Mucosa of descending colon (tissue), 3 donors: ENCODE data around the gene MKRN2OS. TPM values are rescaled to one million over a fixed set of nuclear protein-coding genes. Genes with fewer than 3 reads are reported as not detected.

Experiments used
- ATAC-seq: fragments of 200-7000 bp; cut with Tn5 transposase; one replicate; pipeline ENCODE4 v1.9.1; 2020; ENCODE audit warnings: mild to moderate bottlenecking, moderate library complexity
- DNase-seq, 3 donors: peaks; one replicate each; pipeline ENCODE4 v3.0.0-alpha.2; 2020
- H3K36me3 ChIP-seq: fragments of 200-600 bp; one replicate; pipeline ENCODE4 v1.8.0; 2021; ENCODE audit warnings: low read depth, mild to moderate bottlenecking
- H3K4me1 ChIP-seq: fragments of 200-600 bp; one replicate; pipeline ENCODE4 v1.8.0; 2021; ENCODE audit warnings: low read depth, mild to moderate bottlenecking
- H3K4me3 ChIP-seq: fragments of 200-600 bp; one replicate; pipeline ENCODE4 v1.8.0; 2021; ENCODE audit warnings: mild to moderate bottlenecking
- H3K9me3 ChIP-seq: fragments of 200-600 bp; one replicate; pipeline ENCODE4 v1.8.0; 2021; ENCODE audit warnings: mild to moderate bottlenecking
- intact Hi-C, 2 donors: fragments of 100-400 bp; cut with DNase I in 1 of 2; cut with micrococcal nuclease in 1 of 2; formaldehyde crosslinking; loops; one replicate each; pipeline versions ENCODE4 v1.11.0 to v1.11.1; 2022; cut with DNase I, micrococcal nuclease
- total RNA-seq, 3 donors: library from RNA; stranded (reverse); fragmentation: NEBNext Ultra II Directional in 2 of 3; extraction: Animal tissue kit (Norgen Biotek cat#: 25700) in 2 of 3; gene quantifications; one replicate each; pipeline versions ENCODE4 v1.2.1 to v1.2.4, GENCODE V29; 2021 to 2023
- TF ChIP-seq, protein P1 (sequence below): fragments of 200-600 bp; IDR thresholded peaks from one replicate; pipeline ENCODE4 v1.8.0; 2022; ENCODE audit warnings: antibody characterized with exemption, mild to moderate bottlenecking
- donor health status: DM: no; HTN: no; CAD: no; lungs with moderate emphysema.
- donor health status: DM: no; HTN: no; CAD: no.
- donor health status: DM: no; HTN: yes; CAD: no.

Gene MKRN2OS
- total RNA-seq, 3 donors from 2014 or later, result 2.2 to 8.2 (median 5.3) TPM

DNA sequence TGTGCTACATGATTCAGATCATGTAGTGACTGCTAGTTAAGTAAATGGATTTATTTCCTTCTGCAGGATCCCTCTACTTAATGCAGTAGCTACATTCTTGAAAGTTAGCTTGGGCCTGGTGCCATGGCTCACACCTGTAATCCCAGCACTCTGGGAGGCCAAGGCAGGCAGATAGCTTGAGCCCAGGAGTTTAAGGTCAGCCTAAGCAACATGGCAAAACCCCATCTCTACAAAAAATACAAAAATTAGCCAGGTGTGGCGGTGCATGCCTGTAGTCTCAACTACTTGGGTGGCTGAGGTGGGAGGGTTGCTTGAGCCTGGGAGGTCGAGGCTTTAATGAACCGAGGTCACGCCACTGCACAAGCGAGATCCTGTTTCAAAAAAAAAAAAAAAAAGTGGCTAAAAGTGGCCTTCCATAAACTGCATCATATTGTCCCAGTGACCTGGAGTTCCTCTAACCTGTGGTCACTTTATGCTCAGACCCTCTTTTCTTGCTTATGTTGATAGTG lies 39.0 kb downstream of the MKRN2OS start:
- intact Hi-C loops, result no loop called here
- H3K36me3 ChIP-seq, result peaks cover 4% of the 10 kb centered on the region
- H3K4me3 ChIP-seq, result no peak overlapping the region
- DNase-seq, result no peak
- no peak for ATAC-seq
- no peaks in the 10 kb centered on the region for H3K9me3 ChIP-seq
- TF ChIP-seq, protein P1, sequence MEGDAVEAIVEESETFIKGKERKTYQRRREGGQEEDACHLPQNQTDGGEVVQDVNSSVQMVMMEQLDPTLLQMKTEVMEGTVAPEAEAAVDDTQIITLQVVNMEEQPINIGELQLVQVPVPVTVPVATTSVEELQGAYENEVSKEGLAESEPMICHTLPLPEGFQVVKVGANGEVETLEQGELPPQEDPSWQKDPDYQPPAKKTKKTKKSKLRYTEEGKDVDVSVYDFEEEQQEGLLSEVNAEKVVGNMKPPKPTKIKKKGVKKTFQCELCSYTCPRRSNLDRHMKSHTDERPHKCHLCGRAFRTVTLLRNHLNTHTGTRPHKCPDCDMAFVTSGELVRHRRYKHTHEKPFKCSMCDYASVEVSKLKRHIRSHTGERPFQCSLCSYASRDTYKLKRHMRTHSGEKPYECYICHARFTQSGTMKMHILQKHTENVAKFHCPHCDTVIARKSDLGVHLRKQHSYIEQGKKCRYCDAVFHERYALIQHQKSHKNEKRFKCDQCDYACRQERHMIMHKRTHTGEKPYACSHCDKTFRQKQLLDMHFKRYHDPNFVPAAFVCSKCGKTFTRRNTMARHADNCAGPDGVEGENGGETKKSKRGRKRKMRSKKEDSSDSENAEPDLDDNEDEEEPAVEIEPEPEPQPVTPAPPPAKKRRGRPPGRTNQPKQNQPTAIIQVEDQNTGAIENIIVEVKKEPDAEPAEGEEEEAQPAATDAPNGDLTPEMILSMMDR, result no peak
- H3K4me1 ChIP-seq, result no peaks in the 10 kb centered on the region

DNA sequence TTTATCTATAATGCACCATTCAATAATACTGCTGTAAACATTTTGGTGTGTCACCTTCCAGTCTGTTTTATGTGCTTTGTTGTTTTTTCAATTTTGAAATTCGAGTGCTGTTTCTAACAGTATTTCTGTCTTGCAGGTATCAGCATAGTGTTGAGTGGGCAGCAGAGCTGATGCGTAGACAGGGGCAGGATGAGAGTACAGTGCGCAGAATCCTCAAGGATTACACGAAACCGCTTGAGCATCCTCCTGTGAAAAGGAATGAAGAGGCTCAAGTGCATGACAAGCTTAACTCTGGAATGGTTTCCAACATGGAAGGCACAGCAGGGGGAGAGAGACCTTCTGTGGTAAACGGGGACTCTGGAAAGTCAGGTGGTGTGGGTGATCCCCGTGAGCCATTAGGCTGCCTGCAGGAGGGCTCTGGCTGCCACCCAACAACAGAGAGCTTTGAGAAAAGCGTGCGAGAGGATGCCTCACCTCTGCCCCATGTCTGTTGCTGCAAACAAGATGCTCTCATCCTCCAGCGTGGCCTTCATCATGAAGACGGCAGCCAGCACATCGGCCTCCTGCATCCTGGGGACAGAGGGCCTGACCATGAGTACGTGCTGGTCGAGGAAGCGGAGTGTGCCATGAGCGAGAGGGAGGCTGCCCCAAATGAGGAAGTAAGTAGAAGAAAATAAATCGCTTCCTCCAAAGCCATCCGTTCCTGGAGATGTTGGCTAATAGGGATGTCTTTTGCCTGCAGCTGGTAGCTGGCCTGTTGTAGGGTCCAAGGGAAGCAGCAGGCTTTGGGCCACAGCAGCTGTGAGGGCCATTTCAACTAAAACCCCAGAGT lies 42.0 kb downstream of the MKRN2OS start:
- peaks cover 4% of the 10 kb centered on the region for H3K36me3 ChIP-seq
- peak; percentile 34 for ATAC-seq

GRCh38 chr3:12501360-12502020 lies 43.8 kb downstream of the MKRN2OS start:
- no peaks in the 10 kb centered on the region for H3K4me1 ChIP-seq
- no peak overlapping the region for H3K4me3 ChIP-seq
- DNase-seq (no peak), ATAC-seq (no peak)
- H3K36me3 ChIP-seq, result peaks cover 4% of the 10 kb centered on the region
- TF ChIP-seq, protein P1, result no peak
- no peaks in the 10 kb centered on the region for H3K9me3 ChIP-seq
- intact Hi-C loops, result no loop called here

More for the DNA sequence above, 42.0 kb downstream of the MKRN2OS start:
- intact Hi-C loops, result no loop called here
- Histone ChIP-seq H3K9me3 (no peaks in the 10 kb centered on the region), H3K4me3 (no peak overlapping the region), H3K4me1 (no peaks in the 10 kb centered on the region)
- DNase-seq, result no peak
- TF ChIP-seq, protein P1, result no peak

- no peak overlapping the region for H3K4me3 ChIP-seq
- TF ChIP-seq, protein P1, result no peak
- no peaks in the 10 kb centered on the region for H3K4me1 ChIP-seq
- ATAC-seq, result no peak
- DNase-seq, result no peak
- intact Hi-C loops, result no loop called here
- no peaks in the 10 kb centered on the region for H3K9me3 ChIP-seq
- peaks cover 4% of the 10 kb centered on the region for H3K36me3 ChIP-seq
Measured at GRCh38 chr3:12499474-12499873, 45.8 kb downstream of the MKRN2OS start.

GRCh38 chr3:12496453-12496761 lies 48.9 kb downstream of the MKRN2OS start:
- Histone ChIP-seq H3K9me3 (no peaks in the 10 kb centered on the region), H3K36me3 (no peaks in the 10 kb centered on the region), H3K4me1 (no peaks in the 10 kb centered on the region), H3K4me3 (no peak overlapping the region)
- TF ChIP-seq, protein P1, result no peak
- intact Hi-C loops, result no loop called here
- no peak for DNase-seq
- no peak for ATAC-seq
